D721Med (cell line): ENCODE data around the gene UBE2C.

ENCODE experiments used
- DNase-seq: peaks from one replicate; pipeline ENCODE4 v3.0.0; 2011; ENCODE audit warnings: low spot score; ENCODE audit not compliant: insufficient read length
- FAIRE-seq: peaks from 2 replicates; lab custom pipeline; 2011; peaks lifted over from hg19 to GRCh38; lab: Jason Lieb, UNC
- CTCF ChIP-seq: IDR thresholded peaks from 2 replicates; pipeline ENCODE4 v1.5.1; 2012; ENCODE audit warnings: mild to moderate bottlenecking, control low read depth; ENCODE audit not compliant: insufficient read depth; ENCODE audit errors: missing control alignments

Gene UBE2C

GRCh38 chr20:45843506-45843905 lies 31.1 kb downstream of the UBE2C start:
- TF ChIP-seq CTCF: no peak
- DNase-seq (no peak), FAIRE-seq (no peak)

- DNase-seq: no peak
- FAIRE-seq: no peak
- TF ChIP-seq CTCF: no peak
Observed at GRCh38 chr20:45845452-45845851, 33.0 kb downstream of the UBE2C start.

DNA sequence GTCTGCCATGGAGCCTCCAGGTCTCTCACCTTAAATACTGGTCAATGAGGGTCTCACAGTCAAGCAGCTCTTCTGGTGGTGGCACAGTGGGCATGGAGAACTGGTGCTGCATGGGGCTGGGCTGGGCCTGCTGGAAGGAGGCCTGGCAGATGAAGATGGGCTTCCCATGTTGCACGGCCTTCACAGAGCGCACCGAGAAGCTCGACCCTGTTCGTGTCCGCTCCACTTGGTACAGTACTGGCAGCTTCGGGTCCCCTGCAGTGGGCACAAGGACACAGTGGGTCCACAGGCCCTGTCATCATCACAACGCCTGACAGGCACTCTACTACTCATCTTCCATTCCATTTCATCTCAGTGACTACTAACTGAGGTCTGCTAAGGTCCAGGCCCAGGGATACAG lies 36.0 kb downstream of the UBE2C start:
- no peak for FAIRE-seq
- no peak for TF ChIP-seq CTCF

DNA sequence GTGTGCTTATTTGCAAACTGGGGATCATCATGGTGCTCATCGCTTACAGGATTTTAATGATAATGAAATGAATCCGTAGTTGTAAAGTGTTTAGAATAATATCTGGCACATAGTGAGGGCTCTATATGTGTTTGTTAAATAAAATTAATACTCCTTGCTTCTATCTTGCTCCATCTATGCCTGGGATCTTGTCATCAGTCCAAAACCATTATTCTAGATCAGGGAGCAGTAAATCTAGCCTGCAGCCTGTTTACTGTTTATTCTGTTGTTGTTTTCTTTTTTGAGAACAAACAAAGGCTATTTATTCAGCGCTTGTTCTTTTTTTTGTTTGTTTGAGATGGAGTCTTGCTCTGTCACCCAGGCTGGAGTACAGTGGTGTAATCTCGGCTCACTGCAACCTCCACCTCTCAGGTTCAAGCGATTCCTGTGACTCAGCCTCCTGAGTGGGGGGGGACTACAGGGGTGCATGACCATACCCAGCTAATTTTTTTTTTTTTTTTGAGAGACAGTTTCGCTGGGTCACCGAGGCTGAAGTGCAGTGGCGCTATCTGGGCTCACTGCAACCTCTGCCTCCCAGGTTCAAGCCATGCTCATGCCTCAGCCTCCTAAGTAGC lies 36.6 kb downstream of the UBE2C start:
- FAIRE-seq (no peak), DNase-seq (no peak)
- no peak for TF ChIP-seq CTCF

More for the DNA sequence above, 36.0 kb downstream of the UBE2C start:
- no peak for DNase-seq

DNA sequence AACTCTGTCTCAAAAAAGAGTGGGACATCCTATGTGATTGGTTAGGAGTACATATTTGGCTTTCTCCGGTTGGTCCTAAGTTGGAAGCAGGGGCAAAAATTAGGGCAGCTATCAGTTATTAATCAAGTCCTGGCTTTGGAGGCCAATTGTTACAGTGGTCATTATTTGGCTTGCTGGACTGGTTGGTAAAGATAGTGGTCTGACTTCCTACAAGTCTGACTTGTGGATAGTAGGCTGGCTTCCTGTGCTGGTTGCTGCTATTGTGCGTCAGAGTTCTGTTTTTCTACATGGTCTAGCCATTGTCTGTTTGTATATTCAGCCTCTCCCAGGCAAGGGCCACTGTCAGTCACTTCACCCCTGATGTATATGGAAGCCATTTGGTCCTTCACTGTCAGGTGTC lies 37.8 kb downstream of the UBE2C start:
- DNase-seq (no peak), FAIRE-seq (no peak)
- TF ChIP-seq CTCF: no peak

GRCh38 chr20:45850926-45851325 lies 38.5 kb downstream of the UBE2C start:
- no peak for TF ChIP-seq CTCF
- FAIRE-seq: no peak
- DNase-seq: no peak

GRCh38 chr20:45851501-45851900 lies 39.1 kb downstream of the UBE2C start:
- TF ChIP-seq CTCF: no peak
- DNase-seq (no peak), FAIRE-seq (no peak)
